Left ventricle myocardium inferior (tissue), 1 donor: Measurements from ENCODE around the gene PEX5L. TPM values are rescaled to one million over a fixed set of nuclear protein-coding genes. Genes with fewer than 3 reads are reported as not detected.

ENCODE experiments used
- DNase-seq: peaks from one replicate; pipeline ENCODE4 v3.0.0-alpha.2; 2020
- H3K27ac ChIP-seq: fragments of 200-600 bp; replicated peaks from 2 replicates; pipeline ENCODE4 v1.8.0; 2021
- H3K27me3 ChIP-seq: fragments of 200-600 bp; 2 replicates; pipeline ENCODE4 v1.8.0; 2021; ENCODE audit warnings: low read depth
- H3K36me3 ChIP-seq: fragments of 200-600 bp; 2 replicates; pipeline ENCODE4 v1.8.0; 2021
- H3K4me1 ChIP-seq: fragments of 200-600 bp; 2 replicates; pipeline ENCODE4 v1.8.0; 2021
- H3K4me3 ChIP-seq: fragments of 200-600 bp; 2 replicates; pipeline ENCODE4 v1.8.0; 2021; ENCODE audit warnings: mild to moderate bottlenecking, moderate library complexity
- H3K9me3 ChIP-seq: fragments of 200-600 bp; replicated peaks from 2 replicates; pipeline ENCODE4 v1.8.0; 2021
- intact Hi-C: fragments of 100-400 bp; cut with micrococcal nuclease; formaldehyde crosslinking; loops from one replicate; pipeline ENCODE4 v1.11.0; 2022
- total RNA-seq: library from RNA; stranded (reverse); fragmentation: NEBNext Ultra II Directional; extraction: Animal tissue kit (Norgen Biotek cat#: 25700); gene quantifications from one replicate; pipeline ENCODE4 v1.2.1, GENCODE V29; 2021
- TF ChIP-seq, protein P1 (sequence below): fragments of 200-600 bp; IDR thresholded peaks from 2 replicates; pipeline ENCODE4 v1.8.0; 2021; ENCODE audit warnings: antibody characterized with exemption, mild to moderate bottlenecking, borderline replicate concordance
- donor health status: DM: no; HTN: yes; CAD: no; lungs with severe emphysema.

Gene PEX5L
- total RNA-seq, 1 donor from 2014 or later: 0.41 TPM

GRCh38 chr3:179943117-179943880 lies 93.4 kb downstream of the PEX5L start:
- TF ChIP-seq, protein P1, sequence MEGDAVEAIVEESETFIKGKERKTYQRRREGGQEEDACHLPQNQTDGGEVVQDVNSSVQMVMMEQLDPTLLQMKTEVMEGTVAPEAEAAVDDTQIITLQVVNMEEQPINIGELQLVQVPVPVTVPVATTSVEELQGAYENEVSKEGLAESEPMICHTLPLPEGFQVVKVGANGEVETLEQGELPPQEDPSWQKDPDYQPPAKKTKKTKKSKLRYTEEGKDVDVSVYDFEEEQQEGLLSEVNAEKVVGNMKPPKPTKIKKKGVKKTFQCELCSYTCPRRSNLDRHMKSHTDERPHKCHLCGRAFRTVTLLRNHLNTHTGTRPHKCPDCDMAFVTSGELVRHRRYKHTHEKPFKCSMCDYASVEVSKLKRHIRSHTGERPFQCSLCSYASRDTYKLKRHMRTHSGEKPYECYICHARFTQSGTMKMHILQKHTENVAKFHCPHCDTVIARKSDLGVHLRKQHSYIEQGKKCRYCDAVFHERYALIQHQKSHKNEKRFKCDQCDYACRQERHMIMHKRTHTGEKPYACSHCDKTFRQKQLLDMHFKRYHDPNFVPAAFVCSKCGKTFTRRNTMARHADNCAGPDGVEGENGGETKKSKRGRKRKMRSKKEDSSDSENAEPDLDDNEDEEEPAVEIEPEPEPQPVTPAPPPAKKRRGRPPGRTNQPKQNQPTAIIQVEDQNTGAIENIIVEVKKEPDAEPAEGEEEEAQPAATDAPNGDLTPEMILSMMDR: no peak
- H3K27me3 ChIP-seq: peaks cover 49% of the 10 kb centered on the region
- no peaks in the 10 kb centered on the region for H3K36me3 ChIP-seq
- peaks cover 8% of the 10 kb centered on the region for H3K4me1 ChIP-seq
- H3K27ac ChIP-seq: no peak overlapping the region
- H3K4me3 ChIP-seq: no peak overlapping the region
- DNase-seq: no peak
- no peaks in the 10 kb centered on the region for H3K9me3 ChIP-seq
- intact Hi-C loops: no loop called here

GRCh38 chr3:179942553-179943075 lies 94.1 kb downstream of the PEX5L start:
- intact Hi-C loops: no loop called here
- H3K4me3 ChIP-seq: peak overlapping the region; percentile 52
- H3K27me3 ChIP-seq: peaks cover 49% of the 10 kb centered on the region
- H3K9me3 ChIP-seq: no peaks in the 10 kb centered on the region
- DNase-seq: no peak
- TF ChIP-seq, protein P1: no peak
- H3K27ac ChIP-seq: no peak overlapping the region
- H3K36me3 ChIP-seq: no peaks in the 10 kb centered on the region
- peaks cover 8% of the 10 kb centered on the region for H3K4me1 ChIP-seq

GRCh38 chr3:179935710-179936109 lies 101.0 kb downstream of the PEX5L start:
- Histone ChIP-seq H3K27ac (no peak overlapping the region), H3K9me3 (no peaks in the 10 kb centered on the region), H3K4me1 (no peaks in the 10 kb centered on the region), H3K36me3 (no peaks in the 10 kb centered on the region), H3K27me3 (peaks cover 21% of the 10 kb centered on the region), H3K4me3 (no peak overlapping the region)
- intact Hi-C loops: no loop called here
- no peak for DNase-seq
- TF ChIP-seq, protein P1: no peak

DNA sequence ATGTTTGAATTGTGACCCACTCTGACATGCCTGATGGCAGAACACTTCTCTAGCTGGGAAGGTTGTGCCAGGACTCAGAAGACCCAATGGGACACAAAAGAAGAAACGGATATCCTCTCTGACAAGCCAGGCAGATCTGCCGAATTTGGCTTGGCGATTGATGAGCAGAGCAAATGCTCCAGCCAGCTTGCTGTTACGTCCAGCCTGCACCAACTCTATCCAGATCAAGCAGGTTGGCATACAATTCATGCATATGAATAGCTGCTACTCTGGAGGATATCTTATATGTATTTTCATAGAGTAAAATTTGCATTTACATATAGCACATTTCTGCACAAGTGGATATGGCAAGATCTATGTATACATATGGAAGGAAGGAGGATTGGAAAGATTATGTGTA lies 102.8 kb downstream of the PEX5L start:
- no peaks in the 10 kb centered on the region for H3K4me1 ChIP-seq
- no peak overlapping the region for H3K4me3 ChIP-seq
- TF ChIP-seq, protein P1: no peak
- H3K27ac ChIP-seq: no peak overlapping the region
- intact Hi-C loops: no loop called here
- H3K36me3 ChIP-seq: no peaks in the 10 kb centered on the region
- peaks cover 4% of the 10 kb centered on the region for H3K27me3 ChIP-seq
- H3K9me3 ChIP-seq: no peaks in the 10 kb centered on the region
- no peak for DNase-seq

- Histone ChIP-seq H3K27me3 (peaks cover 4% of the 10 kb centered on the region), H3K4me1 (no peaks in the 10 kb centered on the region), H3K36me3 (no peaks in the 10 kb centered on the region), H3K27ac (no peak overlapping the region), H3K9me3 (no peaks in the 10 kb centered on the region), H3K4me3 (no peak overlapping the region)
- TF ChIP-seq, protein P1: no peak
- DNase-seq: no peak
- intact Hi-C loops: no loop called here
Measured at GRCh38 chr3:179933080-179933479, 103.7 kb downstream of the PEX5L start.
